ENCODE results near the gene GCSAM. TPM values are rescaled to one million over a fixed set of nuclear protein-coding genes. Genes with fewer than 3 reads are reported as not detected.

The GCSAM gene
- total RNA-seq, 2 experiments from 2014 or later, result 9.3 to 12.1 TPM

- Mint-ChIP-seq H3K27ac (peak overlapping the region; percentile 59), H3K36me3 (ENCODE audit: low read depth) (peaks cover 13% of the 10 kb centered on the region), H3K4me3 (no peak overlapping the region), H3K4me1 (peaks cover 92% of the 10 kb centered on the region), H3K9me3 (ENCODE audit: low read depth) (no peaks in the 10 kb centered on the region), H3K27me3 (no peaks in the 10 kb centered on the region)
- ChIA-PET POLR2A (no interaction called here), CTCF (interaction anchor here (1.0 kb wide), 1 partner anchor 163 kb away, joined by 4 read pairs; the partner anchor contains the start of gene SLC9C1)
- intact Hi-C loops (cut with DNase I, micrococcal nuclease), result loop anchor here in 1 of 2 experiments (10.0 kb wide), 2 partner anchors 844 to 884 kb away; partner anchors contain the start of gene CD200R1
- no peak for ATAC-seq
- DNase-seq, result no peak
Observed at GRCh38 chr3:112130638-112130993, 2.4 kb downstream of the GCSAM start.

DNA sequence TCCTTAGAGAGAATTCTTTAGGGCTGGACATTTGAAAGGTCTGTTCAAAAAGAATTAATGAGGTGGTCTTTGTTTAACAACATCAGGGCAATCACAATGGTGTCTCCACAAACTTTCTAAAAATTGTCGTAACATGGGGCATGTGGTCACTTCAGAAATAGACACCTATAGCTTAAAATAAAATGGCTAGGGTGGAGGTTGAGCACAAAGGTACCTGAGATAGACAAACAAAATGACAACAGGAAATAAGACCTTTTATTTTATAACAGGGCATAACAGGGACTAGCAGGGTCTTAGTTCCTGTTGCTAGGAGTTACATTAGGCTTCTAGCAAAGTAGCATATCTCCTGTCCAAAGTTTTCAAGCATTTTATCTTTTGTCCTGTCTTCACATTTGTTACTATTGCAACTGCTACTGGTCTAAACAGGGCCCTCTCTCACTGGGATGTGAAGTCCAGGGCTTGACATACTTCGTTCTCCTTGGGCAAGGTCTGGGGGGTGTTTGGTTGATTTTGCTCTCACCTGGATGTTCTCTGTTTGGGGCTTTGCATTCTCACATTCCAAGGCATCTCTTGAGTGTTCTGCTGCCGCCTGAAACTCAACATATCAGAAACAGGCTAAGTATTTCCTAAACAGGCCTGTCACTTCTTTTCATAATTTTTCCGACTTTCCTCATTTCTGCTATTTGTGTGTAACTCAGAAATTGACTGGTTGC, 3.0 kb downstream of the GCSAM start:
- intact Hi-C loops (cut with DNase I, micrococcal nuclease), result loop anchor here in 1 of 2 experiments (2.0 to 10.0 kb wide), 4 partner anchors 43 to 885 kb away; partner anchors contain the start of genes ATG3, C3orf52 and CD200R1
- H3K9me3 Mint-ChIP-seq (ENCODE audit: low read depth), result no peaks in the 10 kb centered on the region
- no peak for DNase-seq
- POLR2A ChIA-PET, result no interaction called here
- ATAC-seq, result no peak
- peak overlapping the region; percentile 69 for H3K27ac Mint-ChIP-seq
- H3K4me1 Mint-ChIP-seq, result peaks cover 90% of the 10 kb centered on the region
- no peaks in the 10 kb centered on the region for H3K27me3 Mint-ChIP-seq
- no peak overlapping the region for H3K4me3 Mint-ChIP-seq
- peaks cover 13% of the 10 kb centered on the region for H3K36me3 Mint-ChIP-seq (ENCODE audit: low read depth)
- CTCF ChIA-PET, result interaction anchor here (1.1 to 5.9 kb wide), 2 partner anchors 19 to 174 kb away, joined by 3 to 36 read pairs; no protein-coding TSS in a partner anchor

GRCh38 chr3:112128843-112129727, 4.0 kb downstream of the GCSAM start:
- peak; percentile 75 for DNase-seq
- intact Hi-C loops (cut with DNase I, micrococcal nuclease), result loop anchor here in 1 of 2 experiments (2.0 kb wide), 2 partner anchors 42 to 432 kb away; partner anchors contain the start of genes ATG3 and C3orf52
- ATAC-seq, result peak; percentile 82
- ChIA-PET POLR2A (interaction anchor here (0.6 to 0.8 kb wide), 2 partner anchors 247 to 369 kb away, joined by 3 read pairs; no protein-coding TSS in a partner anchor), CTCF (interaction anchor here (0.6 to 5.9 kb wide), 9 partner anchors 9 to 587 kb away, joined by 3 to 36 read pairs (median 3); partner anchors contain the start of gene CD200)
- Mint-ChIP-seq H3K27me3 (no peaks in the 10 kb centered on the region), H3K4me3 (peak overlapping the region; percentile 20), H3K4me1 (peaks cover 82% of the 10 kb centered on the region), H3K36me3 (ENCODE audit: low read depth) (peaks cover 19% of the 10 kb centered on the region), H3K27ac (peak overlapping the region; percentile 69), H3K9me3 (ENCODE audit: low read depth) (no peaks in the 10 kb centered on the region)

- DNase-seq (no peak), ATAC-seq (peak; percentile 8)
- ChIA-PET POLR2A (no interaction called here), CTCF (interaction anchor here (0.6 to 5.9 kb wide), 9 partner anchors 9 to 362 kb away, joined by 3 to 36 read pairs (median 3); partner anchors contain the start of gene CD200)
- intact Hi-C loops (cut with DNase I, micrococcal nuclease), result loop anchor here in 1 of 2 experiments (2.0 kb wide), 2 partner anchors 41 to 433 kb away; partner anchors contain the start of genes ATG3 and C3orf52
- Mint-ChIP-seq H3K4me1 (peaks cover 69% of the 10 kb centered on the region), H3K4me3 (peak overlapping the region; percentile 46), H3K9me3 (ENCODE audit: low read depth) (no peaks in the 10 kb centered on the region), H3K27me3 (no peaks in the 10 kb centered on the region), H3K36me3 (ENCODE audit: low read depth) (peaks cover 24% of the 10 kb centered on the region), H3K27ac (peak overlapping the region; percentile 69)
Observed at GRCh38 chr3:112127522-112128494, 5.2 kb downstream of the GCSAM start.

DNA sequence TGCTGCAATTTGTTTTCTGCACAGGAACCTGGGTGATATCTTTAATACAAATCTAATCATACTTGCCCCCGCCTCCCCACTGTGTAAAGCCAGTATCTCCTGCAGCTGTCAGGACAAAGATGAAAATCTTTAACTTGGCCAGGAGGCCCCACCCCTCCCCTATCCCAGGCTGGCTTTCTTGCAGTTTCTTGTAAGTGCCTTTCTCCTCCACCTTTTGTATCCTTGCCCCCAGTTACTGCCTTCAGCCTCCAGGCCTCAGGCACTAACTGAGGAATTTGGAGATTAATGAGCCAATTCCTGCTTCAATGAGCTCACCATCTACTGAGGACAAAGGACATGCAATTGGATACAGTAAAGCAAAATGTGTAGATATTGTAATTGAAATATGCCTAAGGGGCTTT, 6.5 kb downstream of the GCSAM start:
- Mint-ChIP-seq H3K9me3 (ENCODE audit: low read depth) (no peaks in the 10 kb centered on the region), H3K4me3 (peak overlapping the region; percentile 27), H3K27ac (peak overlapping the region; percentile 81), H3K27me3 (no peaks in the 10 kb centered on the region), H3K4me1 (peaks cover 62% of the 10 kb centered on the region), H3K36me3 (ENCODE audit: low read depth) (peaks cover 24% of the 10 kb centered on the region)
- DNase-seq, result no peak
- ChIA-PET POLR2A (no interaction called here), CTCF (interaction anchor here (0.7 to 5.9 kb wide), 3 partner anchors 13 to 363 kb away, joined by 3 to 36 read pairs (median 3); no protein-coding TSS in a partner anchor)
- ATAC-seq, result no peak
- intact Hi-C loops (cut with DNase I, micrococcal nuclease), result no loop called here

DNA sequence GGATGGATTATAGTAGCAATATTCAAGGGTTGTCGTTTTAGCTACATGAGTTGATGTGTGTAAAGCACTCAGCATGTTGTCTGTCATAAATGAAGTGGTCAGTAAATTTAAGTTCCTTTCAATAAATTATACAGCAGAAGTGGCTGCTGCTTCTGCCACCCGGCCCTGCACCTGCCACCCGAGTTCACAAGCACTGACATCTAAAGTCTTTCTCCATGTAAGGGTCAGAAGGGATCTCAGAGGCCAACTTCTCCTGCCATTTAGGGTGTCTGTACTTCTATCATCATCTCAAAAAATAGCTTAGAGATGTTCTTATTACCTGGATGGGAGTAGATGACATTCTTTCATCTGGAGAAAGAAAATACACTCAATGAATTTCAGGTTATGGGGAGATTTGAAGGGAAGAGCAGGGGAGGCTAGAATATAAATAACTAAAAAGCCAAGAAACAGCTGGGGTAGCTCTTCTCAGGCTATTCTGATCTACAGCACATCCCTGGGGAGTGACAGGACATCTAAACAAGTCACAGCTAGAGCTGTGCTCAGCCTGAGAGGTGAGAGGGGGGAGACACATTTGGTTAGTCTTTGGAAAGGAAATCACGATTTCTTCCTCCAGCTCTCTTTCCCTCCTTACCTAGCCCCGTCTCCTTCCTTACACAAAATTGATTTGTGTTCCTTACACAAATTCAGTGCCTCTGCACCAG, 8.0 kb downstream of the GCSAM start:
- no peaks in the 10 kb centered on the region for H3K9me3 Mint-ChIP-seq (ENCODE audit: low read depth)
- ATAC-seq (no peak), DNase-seq (no peak)

GRCh38 chr3:112123548-112123947, 9.5 kb downstream of the GCSAM start:
- ChIA-PET POLR2A (no interaction called here), CTCF (interaction anchor here (1.2 kb wide), 1 partner anchor 12 kb away, joined by 4 read pairs; no protein-coding TSS in a partner anchor)
- DNase-seq, result no peak
- H3K9me3 Mint-ChIP-seq (ENCODE audit: low read depth), result no peaks in the 10 kb centered on the region
- H3K4me1 Mint-ChIP-seq, result peaks cover 60% of the 10 kb centered on the region
- intact Hi-C loops (cut with DNase I, micrococcal nuclease), result no loop called here
- no peak for ATAC-seq
- no peak overlapping the region for H3K4me3 Mint-ChIP-seq
- peaks cover 29% of the 10 kb centered on the region for H3K36me3 Mint-ChIP-seq (ENCODE audit: low read depth)
- H3K27ac Mint-ChIP-seq, result no peak overlapping the region
- no peaks in the 10 kb centered on the region for H3K27me3 Mint-ChIP-seq

More for the DNA sequence above, 8.0 kb downstream of the GCSAM start:
- ChIA-PET POLR2A (interaction anchor here (0.7 kb wide), 1 partner anchor 511 kb away, joined by 3 read pairs; no protein-coding TSS in a partner anchor), CTCF (interaction anchor here (0.9 to 5.9 kb wide), 4 partner anchors 12 to 168 kb away, joined by 4 to 36 read pairs (median 7); partner anchors contain the start of gene SLC9C1)
- intact Hi-C loops (cut with DNase I, micrococcal nuclease), result no loop called here
- Mint-ChIP-seq H3K27me3 (no peaks in the 10 kb centered on the region), H3K4me3 (no peak overlapping the region), H3K36me3 (ENCODE audit: low read depth) (peaks cover 19% of the 10 kb centered on the region), H3K4me1 (peaks cover 61% of the 10 kb centered on the region), H3K27ac (peak overlapping the region; percentile 5)

GRCh38 chr3:112122870-112123269, 10.2 kb downstream of the GCSAM start:
- Mint-ChIP-seq H3K9me3 (ENCODE audit: low read depth) (no peaks in the 10 kb centered on the region), H3K4me1 (peaks cover 59% of the 10 kb centered on the region), H3K4me3 (no peak overlapping the region), H3K27me3 (no peaks in the 10 kb centered on the region), H3K36me3 (ENCODE audit: low read depth) (peaks cover 33% of the 10 kb centered on the region), H3K27ac (no peak overlapping the region)
- intact Hi-C loops (cut with DNase I, micrococcal nuclease), result no loop called here
- ATAC-seq (no peak), DNase-seq (no peak)
- POLR2A ChIA-PET, result no interaction called here
- CTCF ChIA-PET, result interaction anchor here (1.2 kb wide), 1 partner anchor 11 kb away, joined by 4 read pairs; no protein-coding TSS in a partner anchor

DNA sequence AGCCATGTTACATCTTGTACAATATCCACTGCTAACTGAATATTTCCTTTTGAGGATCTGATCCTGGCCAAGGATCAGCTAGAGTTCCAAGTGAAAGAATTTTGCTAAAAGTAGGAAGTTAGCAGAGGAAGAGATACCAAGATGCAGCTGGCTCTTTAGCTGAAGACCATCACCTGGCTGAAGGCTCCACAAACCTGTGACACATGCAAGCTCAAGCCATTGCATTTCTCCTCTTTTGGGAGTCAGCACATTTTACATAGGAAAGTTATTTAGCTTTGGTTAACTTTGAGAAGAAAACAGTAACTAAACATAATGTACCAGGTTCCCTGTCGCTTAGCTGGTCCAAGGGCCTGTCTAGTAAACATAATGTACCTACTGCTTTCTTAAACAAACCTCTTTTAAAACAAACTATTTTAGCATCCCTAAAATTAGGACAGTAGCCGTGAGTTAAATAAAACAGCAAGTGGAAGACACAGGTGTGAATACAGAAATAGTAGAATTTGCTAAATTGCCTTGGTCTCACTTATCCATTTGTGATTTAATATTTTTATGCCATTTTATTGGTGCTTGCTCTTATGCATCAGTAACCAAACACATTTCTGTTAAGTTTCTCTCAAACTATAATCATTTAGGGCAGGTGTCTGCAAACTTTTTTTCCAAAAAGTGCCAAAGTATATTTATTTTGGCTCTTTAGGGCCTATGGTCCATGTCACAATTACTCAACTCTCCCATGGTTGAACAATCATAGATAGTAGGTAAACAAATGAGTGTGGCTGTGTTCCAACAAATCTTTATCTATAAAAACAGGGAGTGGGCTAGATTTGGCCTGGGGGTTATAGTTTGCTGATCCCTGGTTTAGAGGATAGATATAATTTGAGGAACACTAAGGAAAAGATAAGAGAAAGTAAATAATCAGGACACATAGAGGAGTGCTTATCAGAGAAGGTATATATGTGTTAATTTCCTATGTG, 11.2 kb downstream of the GCSAM start:
- ATAC-seq, result no peak

More for the DNA sequence above, 11.2 kb downstream of the GCSAM start:
- Mint-ChIP-seq H3K36me3 (ENCODE audit: low read depth) (peaks cover 35% of the 10 kb centered on the region), H3K4me3 (no peak overlapping the region), H3K4me1 (peaks cover 49% of the 10 kb centered on the region), H3K27ac (no peak overlapping the region), H3K27me3 (no peaks in the 10 kb centered on the region), H3K9me3 (ENCODE audit: low read depth) (no peaks in the 10 kb centered on the region)
- intact Hi-C loops (cut with DNase I, micrococcal nuclease), result no loop called here
- POLR2A ChIA-PET, result no interaction called here
- CTCF ChIA-PET, result interaction anchor here (1.0 kb wide), 2 partner anchors 11 to 18 kb away, joined by 3 to 4 read pairs; no protein-coding TSS in a partner anchor
- no peak for DNase-seq

Data from activated CD4-positive, alpha-beta T cell treated with anti-CD3 and anti-CD28 coated beads for 36 hours (primary cell).